Amniotic stem cell (primary cell): ENCODE data around the gene PLAAT1.

Experiments used
- DNase-seq: peaks from one replicate; lab custom pipeline; 2025; lab: John Stamatoyannopoulos, UW

The PLAAT1 gene

DNA sequence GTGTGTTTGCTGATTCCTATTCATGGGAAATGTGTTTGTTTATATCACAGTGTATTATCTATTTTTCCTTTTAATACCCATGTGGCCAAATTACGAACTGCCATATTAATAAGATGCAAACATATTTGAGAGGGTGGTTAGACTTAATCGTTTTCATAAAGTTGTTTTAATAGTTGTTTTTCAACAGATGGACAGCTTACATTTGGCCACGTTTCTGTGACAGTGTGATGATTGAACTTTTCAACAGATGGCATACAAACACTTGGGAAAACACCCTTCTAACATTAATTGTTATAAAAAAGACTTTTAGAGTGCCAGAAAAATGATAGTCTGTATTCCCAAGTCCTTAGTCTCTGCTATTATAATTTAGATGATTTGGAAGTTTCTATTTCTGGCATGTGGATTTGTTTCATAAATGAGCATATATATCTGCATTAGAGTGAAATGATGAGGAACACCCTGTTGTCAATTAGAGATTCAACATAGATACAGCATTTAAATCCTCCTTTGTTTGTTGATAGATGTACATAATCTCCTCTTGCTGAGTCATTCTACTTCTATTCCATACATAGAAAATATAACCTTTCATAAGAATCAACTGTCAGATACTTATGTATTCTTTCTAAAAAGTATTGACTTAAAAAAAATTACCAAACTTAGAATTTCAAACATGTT lies 13.1 kb downstream of the PLAAT1 start:
- DNase-seq: no peak

DNA sequence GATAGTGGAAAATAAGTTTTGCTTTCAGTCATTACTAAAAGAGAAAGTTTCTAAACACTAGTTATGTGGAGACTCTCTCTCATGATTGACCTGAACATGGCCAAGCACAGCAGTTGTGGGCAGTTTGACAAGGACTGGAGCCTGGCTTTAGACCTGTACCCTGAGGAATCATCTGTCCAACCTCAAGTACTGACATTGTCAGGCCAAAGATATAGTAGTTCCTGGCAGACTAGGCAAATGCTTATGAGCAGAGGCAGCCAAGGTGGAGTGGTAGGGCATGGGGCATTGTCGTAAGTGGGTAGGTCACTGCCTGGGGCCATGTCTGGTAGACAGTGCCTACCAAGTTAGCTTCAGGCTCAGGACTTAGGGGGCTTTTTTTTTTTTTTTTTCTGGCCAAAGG lies 20.9 kb downstream of the PLAAT1 start:
- no peak for DNase-seq

DNA sequence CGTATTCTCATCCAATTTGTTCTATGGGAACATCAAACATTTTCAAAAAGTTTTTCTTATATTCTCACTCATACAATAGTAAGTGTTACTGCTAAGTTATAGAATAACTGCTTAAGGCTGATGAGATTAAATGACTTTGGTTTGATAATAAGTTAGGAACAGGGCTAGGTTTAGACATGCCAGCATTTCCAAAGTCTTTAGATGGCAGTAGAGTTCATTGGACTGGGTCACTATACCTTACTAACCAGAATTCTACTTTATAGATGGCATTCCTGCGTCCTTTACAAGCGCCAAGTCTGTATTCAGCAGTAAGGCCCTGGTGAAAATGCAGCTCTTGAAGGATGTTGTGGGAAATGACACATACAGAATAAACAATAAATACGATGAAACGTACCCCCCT lies 21.7 kb downstream of the PLAAT1 start:
- DNase-seq: no peak

DNA sequence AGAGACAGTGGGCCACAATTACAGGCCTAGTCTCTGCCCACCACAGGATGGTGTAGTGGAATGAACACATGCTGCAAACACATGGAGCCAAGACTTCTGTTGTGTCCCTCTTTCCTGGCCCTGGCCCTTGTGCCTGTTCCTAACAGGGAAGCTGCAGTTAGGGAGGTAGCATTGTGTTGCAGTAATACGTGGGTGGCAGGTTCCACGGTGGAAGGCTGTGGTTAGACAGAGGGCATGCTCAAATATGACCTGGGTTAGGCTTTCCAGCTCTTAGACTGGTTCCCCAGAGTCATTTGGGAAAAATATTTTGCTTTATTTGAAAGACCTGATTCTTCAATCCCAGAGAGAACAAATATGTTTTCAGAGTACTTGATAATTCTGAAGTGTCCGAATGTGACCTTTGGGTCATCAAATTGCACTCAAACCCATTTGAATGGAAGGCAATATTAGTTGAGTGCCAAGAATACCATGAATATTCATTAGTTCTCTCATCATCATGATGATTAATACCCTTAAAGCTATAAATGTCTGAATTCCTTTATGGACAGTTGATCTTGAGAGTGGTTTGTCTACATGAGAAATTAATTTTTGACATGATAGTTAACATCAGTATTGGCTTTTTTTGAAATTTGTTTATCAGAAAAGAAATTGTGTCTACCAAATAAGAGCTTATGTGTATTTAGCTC lies 28.5 kb downstream of the PLAAT1 start:
- DNase-seq: no peak

DNA sequence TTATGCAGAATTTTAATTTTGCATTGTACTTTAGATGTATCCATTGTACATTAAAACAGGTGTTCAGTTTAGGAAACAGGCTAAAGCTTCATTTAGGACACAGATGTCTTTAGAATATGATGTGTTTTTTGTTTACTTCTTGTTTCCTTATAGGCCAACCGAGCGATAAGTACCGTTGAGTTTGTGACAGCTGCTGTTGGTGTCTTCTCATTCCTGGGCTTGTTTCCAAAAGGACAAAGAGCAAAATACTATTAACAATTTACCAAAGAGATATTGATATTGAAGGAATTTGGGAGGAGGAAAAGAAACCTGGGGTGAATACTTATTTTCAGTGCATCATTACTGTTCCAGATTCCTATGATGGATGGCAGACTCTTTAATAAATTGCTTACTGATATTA lies 29.4 kb downstream of the PLAAT1 start:
- no peak for DNase-seq

DNA sequence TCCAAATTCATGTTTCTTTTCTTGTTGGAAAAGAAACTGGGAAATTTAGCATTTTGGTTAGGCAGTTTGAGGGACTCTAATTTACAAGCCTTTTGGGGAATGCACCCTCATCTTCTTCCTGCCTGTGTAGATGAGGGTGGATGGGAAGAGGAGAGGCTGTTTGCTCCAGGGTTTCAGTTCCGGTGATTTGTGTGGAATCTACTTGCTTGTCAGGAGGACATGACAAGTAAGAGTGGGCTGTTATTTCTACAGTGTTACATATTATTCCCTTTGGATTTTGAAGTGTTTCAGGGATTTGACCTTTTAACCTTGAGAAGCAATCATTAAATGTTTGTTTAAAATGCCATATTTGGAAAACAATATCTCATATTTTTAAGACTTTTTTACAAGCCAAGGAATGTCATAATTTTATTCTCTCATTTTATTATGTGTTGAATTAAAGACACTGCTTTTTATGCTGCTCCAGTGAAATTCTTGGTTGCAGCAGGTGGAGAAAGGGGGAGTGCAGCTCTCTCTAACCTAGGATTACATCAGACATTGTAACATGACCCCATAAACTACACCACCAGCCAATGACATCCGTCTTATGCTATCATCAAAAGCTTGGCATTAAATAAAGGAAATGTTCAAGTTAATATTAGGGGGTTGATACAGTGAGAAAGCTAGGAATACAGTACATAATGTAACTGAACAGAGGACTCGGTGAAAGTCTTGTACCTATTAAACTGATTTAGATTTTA lies 30.2 kb downstream of the PLAAT1 start:
- no peak for DNase-seq

DNA sequence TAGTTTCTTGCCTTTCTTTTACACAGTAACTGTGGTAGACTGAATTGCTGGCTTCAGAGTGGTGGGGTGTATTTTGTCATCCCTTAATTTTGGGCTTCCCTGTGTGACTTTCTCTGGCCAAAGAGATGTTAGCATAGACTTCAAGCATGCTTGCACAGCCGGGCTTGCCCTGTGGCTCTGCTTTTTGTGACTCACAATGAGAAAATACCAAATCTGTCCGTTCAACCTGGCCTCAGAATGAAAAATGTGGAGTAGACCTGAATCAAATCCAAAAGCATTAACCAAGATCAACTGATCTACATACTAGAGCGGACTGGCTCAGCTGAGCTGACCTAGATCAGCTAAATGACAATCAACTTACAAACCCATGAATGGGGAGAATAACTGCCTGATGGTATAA lies 51.4 kb downstream of the PLAAT1 start:
- no peak for DNase-seq

DNA sequence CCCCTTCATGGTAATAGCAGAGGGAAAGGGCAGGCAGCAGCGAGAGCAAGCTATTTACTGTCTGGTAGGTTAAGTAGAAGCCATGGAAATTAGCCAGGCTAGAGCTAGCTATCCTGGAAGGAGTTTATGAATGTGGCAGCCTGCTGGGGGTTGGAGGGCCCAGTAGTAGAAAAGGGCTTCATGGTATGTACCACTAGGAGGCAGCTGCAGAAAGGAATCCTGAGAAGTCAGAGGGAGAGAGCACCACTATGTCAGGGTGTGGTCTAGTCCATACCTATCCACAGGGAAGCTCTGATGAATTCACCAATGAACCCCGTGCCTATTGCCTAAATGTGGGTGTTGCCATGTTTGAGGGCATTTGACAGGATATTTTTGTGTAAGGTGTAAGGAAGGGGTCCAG lies 55.0 kb downstream of the PLAAT1 start:
- DNase-seq: no peak

DNA sequence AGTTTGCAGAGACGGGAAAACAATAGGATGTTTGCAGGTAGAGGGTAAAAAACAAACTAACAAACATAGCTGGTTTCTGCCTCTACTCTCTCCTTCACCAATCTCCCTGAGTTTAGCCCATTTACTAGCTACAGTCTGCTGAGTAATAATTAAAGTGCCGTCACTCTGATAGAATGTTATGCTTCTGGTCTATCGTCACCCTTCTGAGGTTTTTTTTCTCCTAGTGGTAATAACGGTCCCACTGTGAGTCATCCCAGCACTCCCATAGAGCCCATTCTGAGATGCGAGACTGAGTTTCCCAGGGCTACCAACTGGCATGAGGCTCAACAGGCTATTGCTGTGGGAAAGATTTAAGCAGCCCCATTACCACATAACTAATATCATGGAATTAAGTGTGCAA lies 56.4 kb downstream of the PLAAT1 start:
- no peak for DNase-seq

DNA sequence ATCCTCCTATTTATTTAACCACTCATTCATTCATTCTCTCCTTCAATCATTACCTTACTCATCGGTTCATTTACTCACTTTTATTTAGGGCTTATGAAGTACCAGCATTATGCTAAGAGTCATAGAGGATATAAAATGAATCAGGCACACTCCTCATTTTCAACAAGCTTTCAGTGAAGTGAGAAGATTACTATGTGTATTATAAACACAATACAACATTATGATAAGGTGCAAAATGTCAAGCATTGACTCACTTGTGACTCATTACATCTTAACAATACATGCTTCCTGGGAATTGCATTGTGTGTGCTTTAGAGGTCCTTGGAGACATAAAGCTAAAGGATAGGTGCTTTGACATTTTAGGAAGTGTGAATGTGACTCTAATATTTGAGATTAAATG lies 60.4 kb downstream of the PLAAT1 start:
- DNase-seq: no peak

DNA sequence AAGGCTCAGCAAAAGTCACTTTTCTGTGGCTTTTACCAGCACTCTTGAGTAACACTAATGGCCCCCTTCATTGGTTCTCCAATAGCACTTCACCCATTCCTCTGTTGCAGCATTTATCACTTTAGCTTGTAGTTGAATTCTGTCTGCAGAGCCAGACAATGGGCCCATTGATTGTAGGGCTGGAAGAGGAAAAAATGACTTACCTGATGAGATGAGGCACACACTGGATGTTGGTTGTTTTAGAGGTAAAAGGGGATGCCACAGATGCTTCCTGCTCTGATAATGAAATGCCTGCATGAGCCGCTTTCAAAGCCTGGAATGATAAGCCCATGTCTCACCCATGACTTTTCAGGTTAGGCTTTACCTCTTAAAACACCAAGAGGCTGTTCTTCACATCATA lies 64.3 kb downstream of the PLAAT1 start:
- DNase-seq: no peak

DNA sequence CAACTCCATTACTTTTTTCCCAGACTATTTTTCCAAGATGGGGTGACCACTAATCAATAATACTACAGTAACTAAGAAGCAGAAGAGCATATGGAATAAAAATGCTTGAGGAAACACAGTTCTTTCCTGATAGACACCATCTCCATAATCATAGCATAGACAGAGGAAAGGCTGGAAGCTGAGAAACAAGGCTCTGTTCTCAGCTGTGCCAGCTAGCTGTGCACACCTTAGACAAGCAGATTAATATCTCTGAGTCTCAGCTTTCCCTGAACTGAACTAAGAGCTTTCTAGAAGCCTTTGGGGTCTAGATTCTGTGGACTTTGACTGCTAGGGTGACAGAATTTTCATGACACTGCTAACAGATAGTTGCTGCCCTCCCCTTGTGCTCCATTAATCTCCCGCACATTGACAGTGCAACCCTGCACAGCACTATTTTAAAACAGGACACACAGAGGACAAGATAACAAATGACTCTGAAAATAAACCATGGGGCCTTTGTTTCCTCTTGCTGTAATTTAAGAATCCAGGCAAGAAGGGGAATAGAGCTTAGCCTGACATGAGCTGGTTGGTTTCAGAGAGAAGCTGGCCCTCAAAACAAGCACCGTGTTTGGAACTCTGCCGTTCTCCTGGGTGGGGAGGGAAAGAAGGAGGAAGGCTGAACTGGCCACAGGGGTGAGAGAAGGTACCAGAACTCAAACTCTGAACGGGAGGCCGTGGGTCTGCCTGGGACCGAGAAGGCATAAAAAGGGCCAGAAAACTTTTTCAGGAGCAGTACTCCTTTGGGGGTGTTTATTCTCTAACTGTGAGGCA lies 70.1 kb downstream of the PLAAT1 start:
- DNase-seq: no peak

DNA sequence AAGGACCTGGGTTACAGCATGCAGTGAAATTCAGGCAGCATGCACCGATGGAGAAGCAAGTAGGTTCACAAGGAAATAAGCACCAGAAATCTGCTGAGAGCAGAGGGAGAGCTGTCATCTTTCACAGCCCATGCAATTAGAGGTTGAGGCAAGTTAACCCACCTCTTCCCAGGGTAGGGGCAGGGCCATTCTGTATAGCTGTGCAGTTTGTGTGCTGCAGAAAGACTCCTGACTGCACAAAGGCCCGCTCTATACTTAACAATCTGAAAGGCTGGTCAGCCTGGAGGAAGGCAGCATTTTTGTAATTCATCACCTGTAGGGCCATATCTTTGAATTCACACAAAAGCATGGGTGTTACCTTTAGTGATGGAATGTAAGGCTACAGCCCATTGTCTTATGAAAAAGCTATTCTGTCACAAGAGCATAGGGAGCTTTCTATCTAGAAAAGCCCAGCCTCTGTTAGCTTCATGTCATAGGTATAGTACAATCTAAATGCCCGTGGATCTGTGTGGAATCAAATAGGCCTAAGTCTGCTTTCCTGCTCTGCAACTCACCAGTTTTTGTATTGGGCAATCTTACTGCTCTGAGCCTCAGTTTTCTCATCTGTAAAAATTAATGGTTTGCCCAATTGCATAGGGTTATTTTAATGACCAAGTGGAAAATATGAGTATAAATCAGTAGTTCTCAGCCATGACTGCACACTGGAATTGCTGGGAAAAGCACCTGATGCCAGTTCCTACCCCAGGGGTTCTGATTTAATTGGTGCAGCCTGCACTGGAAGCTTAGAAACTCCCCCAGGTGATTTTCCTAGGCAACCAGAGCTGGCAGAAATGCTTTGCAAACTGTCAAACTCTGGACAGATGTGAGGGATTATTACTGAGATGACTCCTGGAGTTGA lies 72.3 kb downstream of the PLAAT1 start:
- no peak for DNase-seq

DNA sequence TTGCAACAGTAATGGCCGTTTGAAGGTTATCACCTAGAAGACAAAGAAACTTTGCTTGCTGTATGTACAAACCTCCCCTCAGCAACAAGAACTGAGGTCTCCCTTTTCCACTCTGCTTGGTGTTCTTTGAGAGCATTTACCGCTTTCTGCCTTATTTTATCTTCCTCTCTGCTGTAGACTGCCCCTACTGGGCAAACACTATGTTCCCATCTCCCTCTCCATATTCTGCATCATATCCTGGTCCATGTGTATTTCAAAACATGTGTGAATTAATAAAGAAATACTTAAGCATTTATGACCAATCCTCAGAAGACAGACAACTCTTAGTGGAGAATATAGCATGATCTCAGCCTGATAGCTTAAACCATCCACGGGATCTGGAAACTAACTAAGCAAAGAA lies 73.1 kb downstream of the PLAAT1 start:
- no peak for DNase-seq

DNA sequence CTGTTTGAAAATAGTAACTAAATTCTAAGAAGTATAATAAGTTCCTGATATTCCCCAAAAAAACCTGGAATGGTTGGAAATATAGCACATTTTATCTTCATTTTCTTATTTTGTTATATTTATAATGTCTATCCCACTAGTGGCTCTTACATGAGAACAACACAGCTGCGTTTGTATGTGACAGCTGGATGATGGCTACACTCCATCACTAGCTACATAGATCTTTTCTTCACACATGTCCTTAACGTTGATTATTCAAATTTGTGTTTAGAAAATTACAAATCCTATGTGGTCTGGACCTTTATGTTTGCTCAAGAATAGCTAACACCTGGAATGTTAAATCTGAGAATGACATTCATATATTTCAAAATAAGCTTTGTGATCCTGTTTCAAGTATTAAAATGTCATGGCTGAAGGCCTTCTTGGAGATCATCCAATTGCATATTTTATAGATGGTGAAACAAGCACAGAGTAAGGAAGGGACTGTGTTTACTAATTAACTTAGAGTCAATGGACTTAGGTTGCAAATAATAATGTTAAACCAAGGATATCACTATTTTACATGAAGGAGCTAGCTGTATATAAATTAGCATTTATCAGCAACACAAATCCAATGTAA lies 76.8 kb downstream of the PLAAT1 start:
- DNase-seq: no peak
